Measurements from ENCODE around the gene AUTS2.

GRCh38 chr7:70582927-70583895 is 984.9 kb downstream of the AUTS2 start:
- no peak for TF ChIP-seq CTCF (IDR thresholded peaks at IDR 0.05)
- TF ChIP-seq POLR2A (IDR thresholded peaks at IDR 0.05): no peak
